ENCODE measurements around the gene TMEM63A. TPM values are rescaled to one million over a fixed set of nuclear protein-coding genes. Genes with fewer than 3 reads are reported as not detected.
"Not testable (repeated sequence)": the region's sequence is repeated elsewhere in the genome, so short reads cannot be mapped to it uniquely, and the experiment has no call there.

The TMEM63A gene
- polyA plus RNA-seq, 1 experiment: 17.1 TPM

GRCh38 chr1:225812488-225813213 lies 69.5 kb downstream of the TMEM63A start:
- Histone ChIP-seq H3K27me3 (ENCODE audit: control insufficient read depth, insufficient read depth, low read length) (no peaks in the 10 kb centered on the region), H3K4me3 (ENCODE audit: low read depth, low read length) (no peak overlapping the region), H3K9me3 (ENCODE audit: control insufficient read depth, insufficient read depth, low read length) (no peaks in the 10 kb centered on the region; the same call in 1 of the 2 replicates), H3K27ac (ENCODE audit: low read depth, low read length) (peak overlapping the region; percentile 61)
- TF ChIP-seq, protein P1, sequence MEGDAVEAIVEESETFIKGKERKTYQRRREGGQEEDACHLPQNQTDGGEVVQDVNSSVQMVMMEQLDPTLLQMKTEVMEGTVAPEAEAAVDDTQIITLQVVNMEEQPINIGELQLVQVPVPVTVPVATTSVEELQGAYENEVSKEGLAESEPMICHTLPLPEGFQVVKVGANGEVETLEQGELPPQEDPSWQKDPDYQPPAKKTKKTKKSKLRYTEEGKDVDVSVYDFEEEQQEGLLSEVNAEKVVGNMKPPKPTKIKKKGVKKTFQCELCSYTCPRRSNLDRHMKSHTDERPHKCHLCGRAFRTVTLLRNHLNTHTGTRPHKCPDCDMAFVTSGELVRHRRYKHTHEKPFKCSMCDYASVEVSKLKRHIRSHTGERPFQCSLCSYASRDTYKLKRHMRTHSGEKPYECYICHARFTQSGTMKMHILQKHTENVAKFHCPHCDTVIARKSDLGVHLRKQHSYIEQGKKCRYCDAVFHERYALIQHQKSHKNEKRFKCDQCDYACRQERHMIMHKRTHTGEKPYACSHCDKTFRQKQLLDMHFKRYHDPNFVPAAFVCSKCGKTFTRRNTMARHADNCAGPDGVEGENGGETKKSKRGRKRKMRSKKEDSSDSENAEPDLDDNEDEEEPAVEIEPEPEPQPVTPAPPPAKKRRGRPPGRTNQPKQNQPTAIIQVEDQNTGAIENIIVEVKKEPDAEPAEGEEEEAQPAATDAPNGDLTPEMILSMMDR (IDR thresholded peaks at IDR 0.05; ENCODE audit: low read depth, low read length): no peak
- ChIA-PET CTCF (interaction anchor here (0.5 to 1.7 kb wide), 4 partner anchors 22 to 361 kb away, joined by 3 to 4 read pairs (median 3); no protein-coding TSS in a partner anchor), POLR2A (interaction anchor here (1.3 to 2.0 kb wide), 2 partner anchors 34 to 70 kb away, joined by 3 to 16 read pairs; partner anchors contain the start of genes SRP9 and TMEM63A)
- DNase-seq (ENCODE audit: low read depth, low spot score): no peak

- no peak for DNase-seq (ENCODE audit: low read depth, low spot score)
- TF ChIP-seq, protein P1 (IDR thresholded peaks at IDR 0.05; ENCODE audit: low read depth, low read length): peak; percentile 54
- Histone ChIP-seq H3K9me3 (ENCODE audit: control insufficient read depth, insufficient read depth, low read length) (no peaks in the 10 kb centered on the region; the same call in 1 of the 2 replicates), H3K27ac (ENCODE audit: low read depth, low read length) (no peak overlapping the region), H3K27me3 (ENCODE audit: control insufficient read depth, insufficient read depth, low read length) (no peaks in the 10 kb centered on the region), H3K4me3 (ENCODE audit: low read depth, low read length) (peak overlapping the region; percentile 57; the same call in 1 of the 2 replicates)
- ChIA-PET POLR2A (interaction anchor here (1.9 kb wide), 1 partner anchor 34 kb away, joined by 6 read pairs; the partner anchor contains the start of gene SRP9), CTCF (interaction anchor here (0.5 to 1.7 kb wide), 7 partner anchors 10 to 361 kb away, joined by 3 to 6 read pairs (median 3); no protein-coding TSS in a partner anchor)
Measured at GRCh38 chr1:225811622-225812487, 70.3 kb downstream of the TMEM63A start.

DNA sequence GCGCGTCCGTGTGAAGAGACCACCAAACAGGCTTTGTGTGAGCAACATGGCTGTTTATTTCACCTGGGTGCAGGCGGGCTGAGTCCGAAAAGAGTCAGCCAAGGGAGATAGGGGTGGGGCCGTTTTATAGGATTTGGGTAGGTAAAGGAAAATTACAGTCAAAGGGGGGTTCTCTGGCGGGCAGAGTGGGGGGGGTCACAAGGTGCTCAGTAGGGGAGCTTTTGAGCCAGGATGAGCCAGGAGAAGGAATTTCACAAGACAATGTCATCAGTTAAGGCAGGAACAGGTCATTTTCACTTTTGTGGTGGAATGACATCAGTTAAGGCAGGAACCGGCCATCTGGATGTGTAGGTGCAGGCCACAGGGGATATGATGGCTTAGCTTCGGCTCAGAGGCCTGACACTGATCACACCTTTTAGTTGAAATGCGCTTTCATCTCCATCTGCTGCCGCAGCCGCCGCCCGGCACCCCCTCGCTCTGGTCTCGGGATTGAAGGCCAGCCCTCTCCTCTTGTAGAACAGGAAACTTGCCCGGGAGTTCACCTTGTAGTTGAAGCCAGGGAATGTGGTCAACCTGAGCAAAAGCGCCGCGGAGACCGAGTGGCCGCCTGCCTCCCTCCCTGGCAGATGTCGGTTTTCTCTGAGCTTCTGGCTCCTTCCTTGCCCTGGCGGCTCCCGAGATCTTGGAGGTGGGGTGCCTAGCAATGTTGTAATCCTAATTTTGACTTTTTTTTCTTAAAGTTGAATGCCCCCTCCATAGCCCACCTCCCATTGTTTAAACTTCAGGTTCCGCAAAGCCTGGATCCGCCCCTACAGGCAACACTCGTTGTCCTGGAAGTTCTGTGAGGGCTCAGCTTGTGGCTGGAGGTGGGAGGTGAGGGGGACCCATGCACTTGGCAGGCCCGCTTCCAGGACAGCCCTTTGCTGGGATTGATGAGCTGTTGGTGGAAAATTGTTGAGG lies 71.3 kb downstream of the TMEM63A start:
- H3K27me3 ChIP-seq (ENCODE audit: control insufficient read depth, insufficient read depth, low read length); H3K9me3 ChIP-seq (ENCODE audit: control insufficient read depth, insufficient read depth, low read length); DNase-seq (ENCODE audit: low read depth, low spot score): not testable (repeated sequence)
- Histone ChIP-seq H3K27ac (ENCODE audit: low read depth, low read length) (peak overlapping the region; percentile 39), H3K4me3 (ENCODE audit: low read depth, low read length) (peak overlapping the region; percentile 81)
- ChIA-PET POLR2A (interaction anchor here (1.1 to 1.9 kb wide), 2 partner anchors 12 to 33 kb away, joined by 5 to 6 read pairs; partner anchors contain the start of gene SRP9), CTCF (interaction anchor here (0.5 to 1.2 kb wide), 5 partner anchors 11 to 337 kb away, joined by 3 to 6 read pairs (median 4); no protein-coding TSS in a partner anchor)

DNA sequence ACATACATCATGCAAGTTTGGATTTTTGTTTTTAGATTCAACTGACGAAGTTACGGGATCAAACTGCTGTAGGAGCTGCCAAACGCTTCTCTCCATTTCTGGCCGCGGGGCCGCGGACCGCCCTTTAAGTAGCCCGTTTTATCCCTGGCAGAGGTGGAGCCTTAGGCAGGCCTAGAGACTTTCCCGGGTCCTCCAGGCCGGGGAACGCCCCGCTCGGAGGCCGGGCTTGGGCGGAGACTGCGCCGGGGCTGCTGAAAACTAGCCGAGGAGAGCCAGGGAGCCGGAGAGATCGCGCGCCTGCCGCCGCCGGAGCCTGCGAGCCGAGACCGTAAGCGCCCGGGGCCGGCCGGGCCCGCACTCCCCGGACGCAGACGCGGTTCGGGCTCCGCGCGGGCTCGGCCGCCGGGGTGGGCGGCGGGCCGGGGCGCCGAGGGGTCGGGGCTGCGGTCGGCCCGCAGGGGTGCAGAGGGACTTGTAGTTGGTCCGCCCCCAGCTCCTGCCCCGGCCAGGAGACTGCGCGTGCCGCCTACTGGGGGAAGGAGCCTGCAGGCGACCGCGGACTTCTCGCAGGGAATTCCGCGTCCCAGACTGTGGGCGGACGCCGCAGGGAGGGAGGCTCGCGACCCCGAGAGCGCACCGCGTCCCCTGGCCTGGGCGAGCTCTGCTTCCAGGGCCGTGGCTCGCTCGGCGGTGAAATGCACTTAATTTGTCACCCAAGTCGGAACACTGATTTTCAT lies 72.2 kb downstream of the TMEM63A start, which contains the start of gene EPHX1:
Gene EPHX1, plus strand, starts transcription at position 283 of the 737 bp plus-strand sequence. CDS start 18,606 bp downstream, outside the sequence.
- TF ChIP-seq, protein P1 (IDR thresholded peaks at IDR 0.05; ENCODE audit: low read depth, low read length): peak; percentile 42
- peak; percentile 61 for DNase-seq (ENCODE audit: low read depth, low spot score)
- peak within 1 kb of the TSS; percentile 39 for H3K27ac ChIP-seq (ENCODE audit: low read depth, low read length)
- H3K9me3 ChIP-seq (ENCODE audit: control insufficient read depth, insufficient read depth, low read length): no peaks in the 10 kb centered on the region; the same call in 1 of the 2 replicates
- CTCF ChIA-PET: interaction anchor here (1.2 to 2.5 kb wide), 2 partner anchors 32 to 335 kb away, joined by 4 to 11 read pairs; no protein-coding TSS in a partner anchor
- no peaks in the 10 kb centered on the region for H3K27me3 ChIP-seq (ENCODE audit: control insufficient read depth, insufficient read depth, low read length)
- peak within 1 kb of the TSS; percentile 81 for H3K4me3 ChIP-seq (ENCODE audit: low read depth, low read length)
- POLR2A ChIA-PET: interaction anchor here (0.6 to 1.9 kb wide), 8 partner anchors 12 to 281 kb away, joined by 3 to 6 read pairs (median 4); partner anchors contain the start of genes SRP9 and TMEM63A

All from AG04450 (cell line).